CD4-positive, alpha-beta T cell treated with Interleukin-17A for 1 hour (primary cell): Measurements from ENCODE around the gene DHX8.

ENCODE experiments used
- DNase-seq: peaks from one replicate; pipeline ENCODE4 v3.0.0-alpha.2; 2020

The DHX8 gene

DNA sequence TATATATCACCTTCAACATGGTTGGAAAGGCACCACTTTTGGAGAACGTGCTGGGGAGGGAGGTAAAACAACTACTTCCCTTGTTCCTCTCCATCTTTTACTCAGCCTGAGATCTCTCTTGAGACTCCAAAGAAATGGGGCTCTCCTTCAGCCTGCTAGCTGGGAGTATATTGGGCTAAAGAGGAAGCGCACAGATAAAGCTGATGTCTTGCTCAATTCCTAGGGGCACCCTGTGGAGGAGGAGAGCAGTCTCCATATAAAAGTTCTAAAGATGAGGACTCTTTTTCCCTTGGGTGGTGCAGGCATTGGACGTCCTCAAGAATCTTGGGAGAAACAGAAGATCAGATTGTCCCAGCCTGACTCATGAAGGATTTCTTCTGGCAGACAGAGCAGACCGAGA lies 67.0 kb downstream of the DHX8 start:
- DNase-seq, result no peak

DNA sequence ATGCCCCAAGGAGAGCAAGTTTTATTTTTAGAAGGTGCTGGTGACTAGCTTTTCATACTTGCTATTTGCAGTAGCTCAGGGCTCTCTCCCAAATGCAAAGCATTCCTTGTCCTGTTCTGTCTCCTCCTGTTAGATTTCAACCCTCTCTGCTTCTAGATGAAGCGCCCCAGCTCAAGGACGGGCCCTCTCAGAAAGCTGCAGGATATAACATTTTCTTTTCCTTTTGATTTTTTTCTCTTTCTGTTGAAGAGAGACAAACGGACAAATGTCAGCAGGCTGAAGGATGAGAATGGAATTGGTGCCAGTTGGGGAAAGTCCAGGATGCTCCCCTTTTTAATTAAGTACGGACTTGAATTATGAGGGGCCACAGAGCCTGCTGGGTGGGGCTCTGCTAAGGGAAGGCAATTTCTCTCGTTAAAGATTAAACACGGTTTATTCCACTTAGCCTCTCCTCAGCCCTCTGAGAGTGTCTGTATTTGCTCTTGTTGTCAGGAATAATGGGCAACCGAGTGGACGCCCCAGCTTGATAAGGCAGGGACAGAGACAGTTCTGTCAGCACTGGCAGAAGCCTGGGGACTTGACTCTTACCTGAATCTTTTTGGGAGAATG lies 68.6 kb downstream of the DHX8 start:
- DNase-seq, result no peak

DNA sequence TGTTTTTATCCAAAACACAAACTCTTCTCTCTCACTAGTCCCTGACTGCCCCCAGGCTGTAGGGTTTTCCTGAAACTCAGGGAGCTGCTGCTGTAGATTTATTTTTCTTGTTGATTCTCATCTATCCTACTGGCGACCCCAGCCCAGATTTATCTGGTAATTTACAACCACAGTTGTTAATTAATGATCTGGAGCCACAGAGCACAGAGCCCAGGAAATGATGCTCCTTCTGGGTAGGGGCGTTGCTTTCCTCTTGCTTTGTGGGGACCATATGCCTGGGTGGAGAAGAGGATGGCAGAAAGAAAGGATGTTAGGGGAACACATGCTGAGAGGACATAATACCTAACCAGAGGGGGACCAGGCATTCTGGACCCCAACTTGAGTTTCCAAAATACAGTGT lies 69.8 kb downstream of the DHX8 start:
- no peak for DNase-seq

DNA sequence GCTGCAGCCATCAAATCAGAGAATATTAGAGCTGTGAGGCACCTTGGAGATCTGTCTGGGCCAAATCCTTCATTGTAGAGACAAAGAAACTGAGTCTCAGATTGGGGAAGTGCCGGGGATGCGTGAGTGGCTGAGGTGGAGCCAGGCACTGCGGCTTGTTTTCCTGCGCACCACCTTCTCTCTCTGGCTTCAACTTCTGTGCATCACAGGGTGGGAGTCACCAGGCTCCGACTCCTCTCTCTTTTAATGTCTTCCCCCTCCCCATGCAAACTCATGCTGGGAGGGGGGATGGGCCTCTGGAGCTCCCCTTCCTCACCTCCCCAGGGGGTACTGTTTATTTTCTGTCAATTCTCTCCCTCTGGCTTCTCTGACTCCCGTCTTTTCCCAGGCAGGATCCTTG lies 71.1 kb downstream of the DHX8 start:
- DNase-seq, result no peak

DNA sequence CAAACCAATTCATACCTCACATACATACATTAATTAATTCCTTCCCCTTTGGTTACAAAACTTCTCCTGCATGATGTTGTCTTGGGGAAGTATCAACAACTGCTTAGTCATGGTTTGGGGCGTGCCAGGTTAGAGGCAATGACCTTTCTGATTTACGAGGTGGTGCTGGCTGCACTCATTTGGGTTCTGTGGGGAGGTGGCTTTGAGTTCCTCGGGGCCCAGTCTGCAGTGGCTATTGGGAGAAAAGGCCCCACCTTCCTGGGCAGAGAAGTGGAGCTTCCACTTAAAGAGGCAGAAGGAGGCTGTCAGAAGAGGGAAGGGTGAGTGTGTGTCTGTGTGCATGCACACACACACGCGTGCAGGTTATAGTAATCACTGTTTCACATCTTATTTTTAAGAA lies 72.5 kb downstream of the DHX8 start:
- peak; percentile 38 for DNase-seq

DNA sequence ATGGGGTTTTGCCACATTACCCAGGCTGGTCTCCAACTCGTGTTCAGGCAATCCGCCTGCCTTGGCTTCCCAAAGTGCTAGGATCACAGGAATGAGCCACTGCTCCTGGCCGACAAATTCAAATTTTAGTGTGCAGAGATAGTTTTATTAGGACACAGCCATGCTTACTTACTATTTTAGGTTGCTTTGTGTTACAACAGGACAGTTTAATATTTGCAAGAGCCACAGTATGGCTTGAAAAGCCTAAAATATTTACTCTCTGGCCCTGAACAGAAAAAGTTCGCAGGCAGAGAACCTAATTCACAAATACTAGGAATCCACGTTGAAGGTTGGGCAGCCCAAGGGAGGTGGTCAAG lies 75.0 kb downstream of the DHX8 start:
- DNase-seq, result no peak

DNA sequence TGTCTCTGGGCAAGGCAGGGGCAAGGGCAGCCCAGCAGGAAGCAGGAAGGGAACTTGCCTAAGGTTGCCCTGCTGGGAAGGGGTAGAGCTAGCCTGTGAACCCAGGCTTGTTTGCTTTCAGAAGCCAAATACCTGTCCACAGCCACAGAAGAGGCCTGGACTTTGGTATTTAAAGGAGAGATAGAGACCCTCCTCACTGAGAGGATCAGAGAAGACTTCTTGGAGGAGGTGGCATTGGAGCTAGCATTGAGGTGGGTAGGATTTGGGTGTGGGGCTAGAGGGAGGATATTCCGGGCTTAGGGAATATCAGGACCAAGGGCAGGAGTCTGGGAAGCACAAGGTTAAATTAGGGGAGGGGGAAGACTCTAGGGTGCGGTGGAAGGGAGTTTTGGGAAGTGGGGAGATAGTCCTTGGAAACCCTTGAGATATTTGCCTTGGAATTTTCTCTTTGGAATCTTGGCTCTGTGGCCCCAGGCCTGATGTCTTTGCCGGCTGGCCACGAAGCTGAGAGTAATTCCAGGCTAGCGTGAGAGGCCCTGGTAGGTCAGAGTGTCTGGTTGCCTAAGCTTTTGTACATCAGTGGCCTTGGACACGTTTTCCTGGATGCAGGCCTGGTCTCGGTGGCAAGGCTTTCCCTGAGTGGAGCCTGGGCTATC lies 75.5 kb downstream of the DHX8 start:
- DNase-seq, result no peak

DNA sequence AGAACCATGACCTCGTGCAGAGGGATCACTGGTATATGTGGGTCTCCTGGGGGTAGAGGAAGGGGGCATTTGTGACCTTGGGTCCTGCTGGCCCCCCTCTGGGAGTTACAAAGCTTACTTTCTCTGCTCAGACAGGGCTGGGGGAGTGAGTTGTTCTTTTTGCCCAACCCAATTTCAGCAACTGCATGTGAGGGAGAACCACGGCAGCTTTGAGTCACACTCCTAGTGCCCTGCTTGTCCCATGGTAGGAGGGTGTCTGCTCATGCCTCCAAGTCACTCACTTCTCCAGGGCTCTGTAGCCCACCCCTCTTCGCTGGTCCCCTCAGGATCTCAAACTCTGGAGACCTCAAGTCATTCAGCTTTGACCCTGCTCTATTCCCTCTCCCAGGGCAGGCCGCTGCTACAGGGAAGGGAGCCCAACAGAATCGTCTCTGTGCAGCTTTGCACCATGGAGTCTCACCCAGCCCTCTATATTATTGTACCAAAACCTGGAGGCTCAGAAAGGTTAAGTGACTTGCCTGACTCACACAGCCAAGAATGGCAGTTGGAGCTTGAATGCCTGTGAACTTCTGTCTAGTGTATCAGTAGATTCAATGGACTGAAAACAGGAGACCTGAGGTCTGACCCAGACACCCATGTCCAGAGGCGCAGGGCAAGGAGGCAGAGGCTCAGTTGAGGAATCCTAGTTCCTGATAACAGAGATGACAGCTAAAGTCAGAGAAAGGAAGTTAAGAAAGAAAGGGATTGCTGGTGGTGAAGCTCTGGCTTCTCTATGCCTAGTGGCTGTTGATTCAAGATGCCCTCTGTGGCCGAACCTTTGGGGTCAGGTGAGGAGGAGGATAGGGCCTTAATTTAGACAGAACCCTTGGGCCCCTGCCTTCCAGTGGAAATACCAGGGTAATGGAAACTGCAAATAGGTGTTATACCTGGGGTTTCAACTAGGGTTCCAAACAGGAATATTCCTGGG lies 77.0 kb downstream of the DHX8 start:
- no peak for DNase-seq

DNA sequence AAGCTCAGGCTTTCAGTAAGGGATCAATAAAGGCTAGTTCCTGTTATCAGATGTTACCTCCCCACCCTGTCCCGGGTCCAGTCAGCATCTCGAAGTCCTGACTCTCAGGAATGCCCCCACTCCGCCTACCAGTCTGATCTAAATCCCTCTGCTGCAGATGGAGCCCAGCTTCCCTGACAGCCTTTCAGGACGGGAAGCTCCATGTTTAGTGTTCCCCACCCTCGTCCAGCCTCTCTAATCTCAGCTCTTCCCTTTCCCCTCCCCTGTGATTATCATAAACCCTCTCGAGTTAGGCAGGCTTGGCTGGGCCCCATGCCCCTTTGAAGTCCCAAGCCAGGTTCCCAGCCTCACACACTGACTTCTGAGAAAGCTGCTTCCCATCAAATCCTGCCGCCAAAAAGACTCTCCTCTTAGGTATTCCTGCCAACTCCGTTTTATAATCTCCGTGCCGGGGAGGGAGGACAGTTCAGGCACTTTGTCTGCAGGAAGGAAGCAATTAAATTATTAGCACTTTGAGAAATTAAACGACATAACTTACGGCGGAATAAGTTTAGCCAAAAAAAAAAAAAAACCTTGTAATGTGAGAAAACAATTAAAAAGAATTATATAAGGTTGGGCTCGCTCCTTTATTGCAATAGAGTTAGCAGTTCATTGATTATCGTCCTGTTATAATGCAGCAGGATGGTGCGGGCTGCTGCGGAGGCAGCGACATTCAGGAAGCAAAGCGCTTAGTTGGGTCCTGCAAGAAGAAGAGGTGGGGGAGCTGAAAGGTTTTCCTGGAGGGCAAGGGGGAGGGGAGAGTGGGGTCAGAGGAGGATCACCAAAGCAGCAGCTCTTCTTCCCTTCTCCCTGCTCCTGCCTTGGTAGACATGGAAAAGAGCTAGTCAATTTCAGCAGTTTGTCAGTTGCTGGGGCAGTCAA lies 79.2 kb downstream of the DHX8 start:
- no peak for DNase-seq

DNA sequence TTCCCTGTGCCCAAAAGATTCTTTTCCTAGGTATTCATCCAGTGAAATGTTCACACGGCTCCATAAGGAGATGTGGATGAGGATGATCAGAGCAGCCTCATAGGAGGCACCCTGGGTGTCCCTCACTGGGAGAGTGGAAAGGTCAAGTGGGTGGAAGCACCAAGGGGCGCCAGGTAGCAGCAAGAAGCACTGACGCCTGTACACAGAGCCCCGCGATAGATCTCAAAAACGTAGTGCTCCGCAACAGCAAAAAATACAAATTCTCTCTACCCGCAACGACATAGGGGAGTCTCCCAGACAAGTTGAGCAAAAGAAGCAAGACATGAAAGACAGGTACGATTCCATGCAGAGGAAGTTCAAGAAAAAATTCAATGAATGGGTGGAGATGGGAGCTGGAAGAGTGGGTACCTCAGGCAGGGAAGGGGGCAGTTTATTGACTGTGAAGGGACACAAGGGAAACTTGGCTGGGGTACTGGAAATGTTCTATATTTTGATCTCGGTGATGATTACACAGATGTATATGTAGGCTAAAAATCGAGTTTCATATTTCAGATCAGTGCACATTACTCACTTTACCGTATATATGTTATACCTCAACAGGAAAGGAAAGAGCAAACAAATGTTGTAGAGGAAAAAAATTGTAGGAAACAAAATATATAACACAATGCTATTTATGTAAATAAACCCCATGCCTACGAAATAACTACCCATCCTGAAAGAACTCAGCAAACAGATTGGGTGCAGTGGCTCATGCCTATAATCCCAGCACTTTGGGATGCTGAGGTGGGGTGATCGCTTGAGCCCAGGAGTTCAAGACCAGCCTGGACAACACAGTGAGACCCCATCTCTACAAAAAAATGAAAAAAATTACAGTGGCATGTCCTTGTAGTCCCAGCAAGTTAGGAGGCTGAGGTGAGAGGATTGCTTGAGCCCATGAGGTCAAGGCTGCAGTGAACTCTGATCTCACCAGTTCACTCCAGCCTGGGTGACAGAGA lies 80.1 kb downstream of the DHX8 start:
- no peak for DNase-seq

DNA sequence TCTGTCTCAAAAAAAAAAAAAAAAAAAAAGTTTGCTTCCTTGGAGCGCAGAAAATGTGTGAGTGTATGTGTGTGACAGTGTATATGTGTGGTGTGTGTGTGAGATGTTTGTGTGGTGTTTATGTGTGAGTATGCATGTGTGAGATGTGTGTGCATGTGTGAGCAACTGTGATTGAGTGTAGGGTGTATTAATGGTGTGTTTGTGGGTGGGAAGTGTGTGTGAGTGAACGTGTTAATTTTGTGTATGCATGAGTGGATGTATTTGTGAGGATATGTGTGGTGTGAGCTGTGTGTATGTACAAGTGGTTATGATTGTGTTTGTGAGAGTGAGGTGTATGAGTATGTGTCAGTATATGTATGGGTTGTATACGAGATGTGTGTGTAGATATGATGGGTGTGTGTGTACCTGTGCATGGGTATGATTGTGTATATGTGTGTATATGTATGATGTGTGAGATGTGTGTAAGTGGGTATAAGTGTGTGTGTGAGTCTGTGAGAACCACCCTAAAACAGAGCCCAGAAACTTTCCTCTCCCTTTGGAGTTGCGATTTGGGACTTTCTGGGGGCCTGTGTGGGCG lies 84.8 kb downstream of the DHX8 start:
- no peak for DNase-seq

DNA sequence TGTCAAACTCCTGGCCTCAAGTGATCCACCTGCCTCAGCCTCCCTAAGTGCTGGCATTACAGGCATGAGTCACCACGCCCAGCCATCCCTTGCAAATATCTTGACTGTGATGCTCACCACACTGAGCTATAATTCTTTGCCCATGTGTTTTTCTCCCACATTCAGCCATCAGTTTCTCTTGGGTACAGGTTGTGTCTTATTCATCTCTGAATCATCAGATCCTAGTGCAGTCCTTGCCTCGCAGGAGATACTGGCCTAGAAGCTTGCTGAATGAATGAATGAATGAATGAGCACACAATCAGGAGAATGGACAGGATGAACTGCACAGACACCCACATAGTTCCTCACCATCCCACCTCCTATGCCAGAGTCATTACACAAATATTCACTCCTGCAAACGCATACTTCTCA lies 86.7 kb downstream of the DHX8 start:
- DNase-seq, result no peak

DNA sequence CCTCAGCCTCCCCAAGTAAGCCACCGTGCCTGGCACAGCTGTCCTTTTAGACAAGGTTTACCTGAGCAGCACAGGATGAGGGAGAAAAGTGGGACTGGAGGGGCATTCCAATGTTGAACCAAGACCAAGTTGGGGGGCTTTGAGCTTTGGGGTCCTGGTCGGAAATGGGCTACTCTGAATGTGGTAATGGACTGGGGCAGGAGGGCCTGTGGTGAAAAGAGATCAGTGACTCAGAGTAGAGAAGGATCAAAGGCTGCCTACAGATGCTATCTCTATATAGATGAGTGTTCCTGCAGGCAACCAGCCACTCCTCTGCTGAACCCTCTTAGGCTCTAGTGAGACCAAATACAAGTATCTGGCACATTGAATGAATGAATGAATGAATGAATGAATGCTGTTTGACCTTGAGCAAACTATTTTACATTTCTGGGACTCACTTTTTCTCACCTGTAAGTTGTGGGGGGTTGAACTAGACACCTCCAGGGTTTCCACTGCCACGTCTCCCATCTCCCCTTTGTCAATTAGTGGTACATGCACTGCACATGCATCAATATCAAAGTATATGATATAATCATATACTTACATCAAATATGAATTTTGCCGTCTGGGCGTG lies 88.7 kb downstream of the DHX8 start:
- DNase-seq, result no peak

DNA sequence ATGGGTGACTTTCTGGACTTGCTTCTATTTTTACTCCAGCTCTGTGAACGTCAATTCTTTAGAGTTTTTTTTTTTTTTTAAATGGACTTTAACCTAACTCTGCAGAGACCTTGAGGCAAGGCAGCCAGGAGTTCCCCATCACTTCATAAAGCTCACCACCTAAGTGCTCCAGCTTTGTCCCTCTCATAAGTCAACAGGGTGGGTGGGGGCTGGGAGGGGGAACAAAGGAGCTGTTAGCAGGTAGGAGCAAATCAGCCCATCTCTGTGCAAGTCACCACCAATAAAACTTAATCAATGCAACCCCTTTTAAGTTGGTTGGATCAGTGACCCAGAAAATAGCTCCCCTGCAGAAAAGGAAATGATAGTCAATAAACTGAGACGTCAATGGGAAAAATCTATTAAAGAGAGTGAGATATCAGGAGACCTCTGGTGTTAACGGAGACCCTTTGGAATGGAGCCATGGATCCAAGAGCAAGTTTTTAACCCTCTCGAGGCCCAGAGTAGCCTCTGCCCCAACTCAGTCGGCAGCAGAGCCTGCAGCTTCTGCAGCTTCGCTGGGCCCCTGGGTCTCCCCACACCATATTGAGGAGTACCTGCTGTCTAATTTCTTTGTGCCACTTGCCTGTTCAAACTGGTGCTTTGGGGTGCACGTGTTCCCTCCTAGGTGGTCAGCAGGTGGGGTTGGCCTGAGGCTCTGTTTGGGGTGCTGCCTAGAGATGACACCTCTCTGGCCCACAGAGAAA lies 90.0 kb downstream of the DHX8 start:
- no peak for DNase-seq

DNA sequence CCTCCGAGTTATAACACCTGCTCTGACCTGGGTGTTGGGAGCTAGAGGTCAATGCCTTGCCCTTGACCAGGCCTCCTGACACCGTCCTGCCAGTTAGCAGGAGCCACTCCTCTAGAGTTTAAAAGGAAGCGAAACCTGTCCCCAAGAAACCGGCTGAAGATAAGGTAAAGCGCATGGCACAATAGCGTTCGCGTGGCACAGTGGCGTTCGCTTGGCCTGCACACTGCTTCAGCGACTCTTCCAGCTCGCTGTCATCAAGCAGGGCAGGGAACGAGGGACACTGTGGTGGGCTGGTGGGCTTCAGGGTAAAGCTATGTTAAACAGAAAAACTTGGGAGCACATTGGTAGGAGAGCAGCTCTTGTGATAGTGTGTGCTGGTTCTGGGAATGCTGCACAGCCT lies 90.6 kb downstream of the DHX8 start:
- DNase-seq, result no peak

DNA sequence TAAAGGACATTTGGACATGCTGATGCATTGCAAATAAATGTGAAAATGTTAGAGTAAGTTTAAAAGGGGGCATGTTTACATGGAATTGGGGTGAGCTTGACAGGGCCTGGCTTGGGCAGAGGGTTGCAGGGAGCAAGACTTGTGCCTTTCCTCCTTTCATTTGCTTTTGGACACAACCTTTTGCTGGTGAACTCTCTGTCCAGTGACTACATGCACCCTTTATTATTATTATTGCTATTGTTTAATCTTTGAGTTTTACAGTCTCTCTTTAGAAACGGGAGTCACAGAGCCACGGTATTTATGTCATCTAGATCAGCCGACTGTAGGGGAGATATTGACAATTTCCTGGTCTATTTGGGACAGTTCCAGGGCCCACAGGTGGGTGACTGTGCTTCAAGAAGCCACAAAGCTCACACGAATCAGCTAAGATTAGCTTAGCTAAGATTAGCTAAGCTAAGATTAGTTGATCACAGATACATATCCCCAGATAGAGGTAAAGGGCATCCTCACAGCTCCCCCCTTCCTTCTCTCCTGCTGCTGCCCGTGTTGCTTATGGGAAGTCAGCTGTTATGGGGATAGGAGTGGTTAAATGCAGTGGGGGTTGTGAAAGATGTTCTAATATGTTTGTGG lies 91.2 kb downstream of the DHX8 start:
- DNase-seq, result no peak
